Activated T-cell treated with anti-CD3 and anti-CD28 coated beads, Interleukin-2, amount 50 U/mL, for 1 hour (primary cell): ENCODE results near the gene NFYA.

ENCODE experiments used
- DNase-seq: peaks from one replicate; pipeline ENCODE4 v3.0.0-alpha.2; 2020

Gene NFYA

GRCh38 chr6:41122373-41122772 is 49.6 kb downstream of the NFYA start:
- no peak for DNase-seq

GRCh38 chr6:41122918-41123317 is 50.1 kb downstream of the NFYA start:
- DNase-seq, result no peak

- no peak for DNase-seq
Observed at GRCh38 chr6:41125282-41125681, 52.5 kb downstream of the NFYA start.

- DNase-seq, result no peak
Observed at GRCh38 chr6:41132254-41132653, 59.5 kb downstream of the NFYA start.

- DNase-seq, result no peak
Observed at GRCh38 chr6:41135062-41135832, 62.5 kb downstream of the NFYA start.

GRCh38 chr6:41136911-41137310 is 64.1 kb downstream of the NFYA start:
- no peak for DNase-seq

GRCh38 chr6:41147917-41148316 is 75.1 kb downstream of the NFYA start:
- no peak for DNase-seq
